Measurements from ENCODE around the gene PPIP5K2. TPM values are rescaled to one million over a fixed set of nuclear protein-coding genes. Genes with fewer than 3 reads are reported as not detected.

PPIP5K2 gene
- polyA plus RNA-seq, 3 donors = 23.1 to 66.0 (median 41.1) TPM

DNA sequence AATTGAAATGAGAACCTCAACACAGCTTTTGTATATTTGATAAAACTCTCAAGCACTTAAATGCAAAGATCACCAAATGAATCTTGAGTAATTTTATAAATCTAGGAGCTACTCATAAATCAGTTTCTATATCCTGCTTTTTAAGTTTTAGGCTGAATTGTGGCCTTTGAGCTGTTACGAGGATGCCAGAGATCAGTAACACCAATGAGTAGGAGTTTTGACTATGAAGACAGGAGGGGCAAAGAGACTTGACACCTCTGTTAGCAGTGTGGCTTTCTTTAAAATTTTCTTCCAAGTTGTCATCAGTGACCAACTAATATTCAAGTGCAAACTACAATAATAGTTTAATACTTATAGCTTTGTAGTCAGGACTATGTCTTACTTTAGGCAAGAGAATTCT lies 12.6 kb downstream of the PPIP5K2 start:
- no peak overlapping the region for H3K4me3 ChIP-seq (replicated peaks in 1 of 3; ENCODE audit: low read depth in 2 of 3, low read length in 3 of 3)
- H2AFZ ChIP-seq (ENCODE audit: insufficient read depth, low read depth, low read length, poor library complexity, severe bottlenecking) = no peak overlapping the region
- H3K9me3 ChIP-seq (replicated peaks in 1 of 2; ENCODE audit: control insufficient read depth in 1 of 2, insufficient read depth in 1 of 2, low read length in 2 of 2) = no peaks in the 10 kb centered on the region
- H3K27ac Mint-ChIP-seq = peak overlapping the region in 1 of 7 donors; percentile 51
- TF ChIP-seq, protein P1, sequence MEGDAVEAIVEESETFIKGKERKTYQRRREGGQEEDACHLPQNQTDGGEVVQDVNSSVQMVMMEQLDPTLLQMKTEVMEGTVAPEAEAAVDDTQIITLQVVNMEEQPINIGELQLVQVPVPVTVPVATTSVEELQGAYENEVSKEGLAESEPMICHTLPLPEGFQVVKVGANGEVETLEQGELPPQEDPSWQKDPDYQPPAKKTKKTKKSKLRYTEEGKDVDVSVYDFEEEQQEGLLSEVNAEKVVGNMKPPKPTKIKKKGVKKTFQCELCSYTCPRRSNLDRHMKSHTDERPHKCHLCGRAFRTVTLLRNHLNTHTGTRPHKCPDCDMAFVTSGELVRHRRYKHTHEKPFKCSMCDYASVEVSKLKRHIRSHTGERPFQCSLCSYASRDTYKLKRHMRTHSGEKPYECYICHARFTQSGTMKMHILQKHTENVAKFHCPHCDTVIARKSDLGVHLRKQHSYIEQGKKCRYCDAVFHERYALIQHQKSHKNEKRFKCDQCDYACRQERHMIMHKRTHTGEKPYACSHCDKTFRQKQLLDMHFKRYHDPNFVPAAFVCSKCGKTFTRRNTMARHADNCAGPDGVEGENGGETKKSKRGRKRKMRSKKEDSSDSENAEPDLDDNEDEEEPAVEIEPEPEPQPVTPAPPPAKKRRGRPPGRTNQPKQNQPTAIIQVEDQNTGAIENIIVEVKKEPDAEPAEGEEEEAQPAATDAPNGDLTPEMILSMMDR (IDR thresholded peaks at IDR 0.05) = no peak
- H3K4me3 Mint-ChIP-seq = no peak overlapping the region
- peaks cover 12% of the 10 kb centered on the region for H4K20me1 ChIP-seq (ENCODE audit: insufficient read depth, low read length)
- H3K36me3 ChIP-seq (replicated peaks in 1 of 2; ENCODE audit: control insufficient read depth in 1 of 2, insufficient read depth in 2 of 2, low read length in 2 of 2) = peaks cover 13 to 71% of the 10 kb centered on the region in 2 donors
- DNase-seq = no peak
- H3K9ac ChIP-seq (ENCODE audit: insufficient read depth, low read length, poor library complexity, severe bottlenecking) = no peak overlapping the region
- H3K36me3 Mint-ChIP-seq = peaks cover 34 to 35% of the 10 kb centered on the region in 2 donors
- no CpG with 5 or more reads among the region's 1 CpG for WGBS (ENCODE audit: insufficient coverage)
- peaks cover 32% of the 10 kb centered on the region for H3K79me2 ChIP-seq (ENCODE audit: insufficient read depth, low read length)
- H3K27me3 Mint-ChIP-seq (ENCODE audit: low read depth in 3 of 3) = no peaks in the 10 kb centered on the region
- intact Hi-C loops (cut with micrococcal nuclease) = no loop called here
- H3K27ac ChIP-seq (ENCODE audit: low read depth in 1 of 2, low read length in 2 of 2) = no peak overlapping the region
- no peaks in the 10 kb centered on the region for H3K4me1 ChIP-seq (ENCODE audit: control insufficient read depth in 1 of 2, insufficient read depth in 2 of 2, low read length in 2 of 2)
- H3K9me3 Mint-ChIP-seq = no peaks in the 10 kb centered on the region
- H3K4me2 ChIP-seq (replicated peaks; ENCODE audit: extremely low read depth, low read length, poor library complexity, severe bottlenecking) = no peak overlapping the region
- peaks cover 1% of the 10 kb centered on the region for H3K4me1 Mint-ChIP-seq
- H3K27me3 ChIP-seq (ENCODE audit: control insufficient read depth in 2 of 2, insufficient read depth in 2 of 2, low read length in 2 of 2) = no peaks in the 10 kb centered on the region

DNA sequence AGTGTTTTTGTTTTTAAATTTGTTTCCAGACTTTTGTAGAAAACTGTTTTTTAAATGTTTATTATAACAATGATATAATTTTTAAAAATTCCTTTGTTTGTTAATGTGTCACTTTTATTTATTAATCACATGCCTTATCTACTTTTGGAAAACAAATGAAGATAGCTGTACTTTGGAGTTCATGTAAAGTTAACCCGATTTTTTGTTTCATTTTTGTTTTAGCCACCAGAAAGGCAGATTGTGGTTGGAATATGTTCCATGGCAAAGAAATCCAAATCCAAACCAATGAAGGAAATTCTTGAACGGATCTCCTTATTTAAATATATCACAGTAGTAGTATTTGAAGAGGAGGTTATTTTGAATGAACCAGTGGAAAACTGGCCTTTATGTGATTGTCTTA lies 13.1 kb downstream of the PPIP5K2 start:
- H3K9me3 ChIP-seq (replicated peaks in 1 of 2; ENCODE audit: control insufficient read depth in 1 of 2, insufficient read depth in 1 of 2, low read length in 2 of 2) = no peaks in the 10 kb centered on the region
- H3K4me3 ChIP-seq (replicated peaks in 1 of 3; ENCODE audit: low read depth in 2 of 3, low read length in 3 of 3) = no peak overlapping the region
- DNase-seq = no peak
- no peak overlapping the region for H2AFZ ChIP-seq (ENCODE audit: insufficient read depth, low read depth, low read length, poor library complexity, severe bottlenecking)
- WGBS (ENCODE audit: insufficient coverage) = no CpG with 5 or more reads among the region's 2 CpGs
- H3K79me2 ChIP-seq (ENCODE audit: insufficient read depth, low read length) = peaks cover 27% of the 10 kb centered on the region
- H3K27me3 ChIP-seq (ENCODE audit: control insufficient read depth in 2 of 2, insufficient read depth in 2 of 2, low read length in 2 of 2) = no peaks in the 10 kb centered on the region
- H4K20me1 ChIP-seq (ENCODE audit: insufficient read depth, low read length) = peaks cover 6% of the 10 kb centered on the region
- H3K9ac ChIP-seq (ENCODE audit: insufficient read depth, low read length, poor library complexity, severe bottlenecking) = no peak overlapping the region
- TF ChIP-seq, protein P1 (IDR thresholded peaks at IDR 0.05) = no peak
- H3K36me3 Mint-ChIP-seq = peaks cover 34 to 35% of the 10 kb centered on the region in 2 donors
- H3K4me3 Mint-ChIP-seq = no peak overlapping the region
- intact Hi-C loops (cut with micrococcal nuclease) = no loop called here
- peaks cover 14 to 76% of the 10 kb centered on the region in 2 donors for H3K36me3 ChIP-seq (replicated peaks in 1 of 2; ENCODE audit: control insufficient read depth in 1 of 2, insufficient read depth in 2 of 2, low read length in 2 of 2)
- H3K27ac ChIP-seq (ENCODE audit: low read depth in 1 of 2, low read length in 2 of 2) = no peak overlapping the region
- no peak overlapping the region for H3K27ac Mint-ChIP-seq
- no peaks in the 10 kb centered on the region for H3K9me3 Mint-ChIP-seq
- no peak overlapping the region for H3K4me2 ChIP-seq (replicated peaks; ENCODE audit: extremely low read depth, low read length, poor library complexity, severe bottlenecking)
- H3K27me3 Mint-ChIP-seq (ENCODE audit: low read depth in 3 of 3) = no peaks in the 10 kb centered on the region
- no peaks in the 10 kb centered on the region for H3K4me1 ChIP-seq (ENCODE audit: control insufficient read depth in 1 of 2, insufficient read depth in 2 of 2, low read length in 2 of 2)
- H3K4me1 Mint-ChIP-seq = peaks cover 1% of the 10 kb centered on the region
